Measurements from ENCODE around the gene CHI3L1.
"Not testable (repeated sequence)": the region's sequence is repeated elsewhere in the genome, so short reads cannot be mapped to it uniquely, and the experiment has no call there.

CHI3L1 gene

GRCh38 chr1:203186446-203187303, at the start of gene CHI3L1:
Gene CHI3L1 (minus strand): TSS chr1:203186704. CDS start chr1:203186623, 81 bp downstream.
- ATAC-seq (replicated peaks) (no peak), DNase-seq (no peak)
- peaks cover 9 to 17% of the 10 kb centered on the region in 2 donors for H3K27me3 Mint-ChIP-seq
- no peaks in the 10 kb centered on the region for H3K36me3 Mint-ChIP-seq
- H3K27ac Mint-ChIP-seq = no peak within 1 kb of the TSS
- H3K4me3 Mint-ChIP-seq = no peak within 1 kb of the TSS
- peaks cover 0 to 4% of the 10 kb centered on the region in 2 donors for H3K4me1 Mint-ChIP-seq
- no peaks in the 10 kb centered on the region for H3K9me3 Mint-ChIP-seq

GRCh38 chr1:203234901-203235300, 48.4 kb upstream of the CHI3L1 start:
- DNase-seq; H3K4me3 Mint-ChIP-seq; H3K27ac Mint-ChIP-seq; ATAC-seq (replicated peaks): not testable (repeated sequence)
- peaks cover 20 to 42% of the 10 kb centered on the region in 2 donors for H3K27me3 Mint-ChIP-seq
- H3K36me3 Mint-ChIP-seq = peaks cover 8 to 18% of the 10 kb centered on the region in 2 donors
- peaks cover 0 to 12% of the 10 kb centered on the region in 2 donors for H3K4me1 Mint-ChIP-seq
- peaks cover 23 to 26% of the 10 kb centered on the region in 2 donors for H3K9me3 Mint-ChIP-seq

GRCh38 chr1:203229471-203230135, 43.1 kb upstream of the CHI3L1 start, which contains the start of gene CHIT1:
Gene CHIT1 (minus strand): TSS chr1:203229673. CDS start chr1:203229636, 37 bp downstream.
- Mint-ChIP-seq H3K4me3 (no peak within 1 kb of the TSS), H3K9me3 (peaks cover 5 to 12% of the 10 kb centered on the region in 2 donors), H3K27me3 (peaks cover 24 to 49% of the 10 kb centered on the region in 2 donors), H3K36me3 (peaks cover 5% of the 10 kb centered on the region in 2 donors), H3K27ac (no peak within 1 kb of the TSS), H3K4me1 (no peaks in the 10 kb centered on the region)
- DNase-seq (no peak), ATAC-seq (replicated peaks) (no peak)

GRCh38 chr1:203228670-203229069, 42.2 kb upstream of the CHI3L1 start:
- Mint-ChIP-seq H3K9me3 (peaks cover 1 to 6% of the 10 kb centered on the region in 2 donors), H3K36me3 (peaks cover 1 to 2% of the 10 kb centered on the region in 2 donors), H3K4me3 (no peak overlapping the region), H3K27ac (no peak overlapping the region), H3K4me1 (no peaks in the 10 kb centered on the region), H3K27me3 (peaks cover 21 to 44% of the 10 kb centered on the region in 2 donors)
- no peak for ATAC-seq (replicated peaks)
- DNase-seq = no peak

GRCh38 chr1:203227371-203228083, 41.0 kb upstream of the CHI3L1 start:
- H3K27ac Mint-ChIP-seq = no peak overlapping the region
- H3K4me1 Mint-ChIP-seq = no peaks in the 10 kb centered on the region
- ATAC-seq (replicated peaks) (no peak), DNase-seq (no peak)
- peaks cover 19 to 33% of the 10 kb centered on the region in 2 donors for H3K27me3 Mint-ChIP-seq
- no peaks in the 10 kb centered on the region for H3K9me3 Mint-ChIP-seq
- H3K36me3 Mint-ChIP-seq = peaks cover 0 to 2% of the 10 kb centered on the region in 2 donors
- no peak overlapping the region for H3K4me3 Mint-ChIP-seq

GRCh38 chr1:203225071-203225470, 38.6 kb upstream of the CHI3L1 start:
- Mint-ChIP-seq H3K9me3 (no peaks in the 10 kb centered on the region), H3K4me1 (no peaks in the 10 kb centered on the region), H3K27me3 (peaks cover 13 to 26% of the 10 kb centered on the region in 2 donors)

GRCh38 chr1:203223012-203223775, 36.7 kb upstream of the CHI3L1 start:
- H3K4me3 Mint-ChIP-seq = no peak overlapping the region
- no peaks in the 10 kb centered on the region for H3K36me3 Mint-ChIP-seq
- no peak for ATAC-seq (replicated peaks)
- peaks cover 14 to 23% of the 10 kb centered on the region in 2 donors for H3K27me3 Mint-ChIP-seq
- no peak for DNase-seq
- H3K4me1 Mint-ChIP-seq = no peaks in the 10 kb centered on the region
- no peak overlapping the region for H3K27ac Mint-ChIP-seq
- no peaks in the 10 kb centered on the region for H3K9me3 Mint-ChIP-seq

More at GRCh38 chr1:203225071-203225470, 38.6 kb upstream of the CHI3L1 start:
- ATAC-seq (replicated peaks) = no peak
- H3K4me3 Mint-ChIP-seq = no peak overlapping the region
- DNase-seq = no peak
- H3K27ac Mint-ChIP-seq = no peak overlapping the region
- H3K36me3 Mint-ChIP-seq = no peaks in the 10 kb centered on the region

GRCh38 chr1:203219934-203220333, 33.4 kb upstream of the CHI3L1 start:
- DNase-seq = no peak
- Mint-ChIP-seq H3K36me3 (no peaks in the 10 kb centered on the region), H3K4me3 (no peak overlapping the region), H3K27me3 (peaks cover 25 to 30% of the 10 kb centered on the region in 2 donors), H3K27ac (no peak overlapping the region), H3K9me3 (no peaks in the 10 kb centered on the region), H3K4me1 (peaks cover 5 to 6% of the 10 kb centered on the region in 2 donors)
- ATAC-seq (replicated peaks) = no peak

GRCh38 chr1:203219171-203219570, 32.7 kb upstream of the CHI3L1 start:
- Mint-ChIP-seq H3K27ac (no peak overlapping the region), H3K4me1 (peaks cover 5 to 6% of the 10 kb centered on the region in 2 donors), H3K36me3 (no peaks in the 10 kb centered on the region), H3K27me3 (peaks cover 25 to 27% of the 10 kb centered on the region in 2 donors), H3K9me3 (no peaks in the 10 kb centered on the region), H3K4me3 (no peak overlapping the region)
- no peak for ATAC-seq (replicated peaks)
- DNase-seq = no peak

GRCh38 chr1:203217668-203218067, 31.2 kb upstream of the CHI3L1 start:
- Mint-ChIP-seq H3K4me1 (peaks cover 5 to 6% of the 10 kb centered on the region in 2 donors), H3K27ac (no peak overlapping the region), H3K27me3 (peaks cover 25 to 31% of the 10 kb centered on the region in 2 donors), H3K36me3 (no peaks in the 10 kb centered on the region), H3K9me3 (no peaks in the 10 kb centered on the region), H3K4me3 (no peak overlapping the region)
- no peak for ATAC-seq (replicated peaks)
- DNase-seq = no peak

GRCh38 chr1:203217139-203217655, 30.7 kb upstream of the CHI3L1 start:
- Mint-ChIP-seq H3K27me3 (peaks cover 25 to 31% of the 10 kb centered on the region in 2 donors), H3K9me3 (no peaks in the 10 kb centered on the region), H3K27ac (no peak overlapping the region), H3K4me3 (no peak overlapping the region), H3K36me3 (no peaks in the 10 kb centered on the region), H3K4me1 (peaks cover 5 to 6% of the 10 kb centered on the region in 2 donors)
- ATAC-seq (replicated peaks) = peak; percentile 20 to 38
- DNase-seq = no peak

- Mint-ChIP-seq H3K27ac (no peak overlapping the region), H3K4me3 (no peak overlapping the region), H3K36me3 (no peaks in the 10 kb centered on the region), H3K27me3 (peaks cover 25 to 31% of the 10 kb centered on the region in 2 donors), H3K9me3 (no peaks in the 10 kb centered on the region), H3K4me1 (peaks cover 5 to 6% of the 10 kb centered on the region in 2 donors)
- DNase-seq (peak; percentile 49), ATAC-seq (replicated peaks) (peak; percentile 82 to 86)
These were observed 30.0 kb upstream of the CHI3L1 start for GRCh38 chr1:203216274-203217138.

All from stimulated activated naive B cell treated with anti-CD40 and anti-IgM and Interleukin-4, amounts not matched to agents 10 μg/mL and 1 μg/mL and 100 μg/mL, for 72 hours (primary cell).